Uterus (tissue), 2 donors: Measurements from ENCODE around the gene TGFBR3L.

Experiments
- CTCF ChIP-seq, 4 experiments: fragments of 200-600 bp in 2 of 4; fragments of 450-650 bp in 2 of 4; sonication (generic) in 2 of 4; IDR thresholded peaks; one replicate each; pipeline ENCODE4 v1.5.1; 2016 to 2019; ENCODE audit warnings: antibody characterized with exemption in 4 of 4, mild to moderate bottlenecking in 2 of 4, moderate library complexity in 1 of 4
- POLR2A ChIP-seq, 2 donors: fragments of 450-650 bp; IDR thresholded peaks; one replicate each; pipeline ENCODE4 v1.6.1; 2016; ENCODE audit warnings: antibody characterized with exemption in 2 of 2, mild to moderate bottlenecking in 1 of 2, moderate library complexity in 1 of 2

GRCh38 chr19:7907122-7907521 is 7.5 kb upstream of the TGFBR3L start:
- TF ChIP-seq POLR2A (IDR thresholded peaks at IDR 0.05) (no peak), CTCF (IDR thresholded peaks at IDR 0.05) (no peak)
